IMR-90 (cell line): ENCODE data around the gene OAS1. TPM values are rescaled to one million over a fixed set of nuclear protein-coding genes. Genes with fewer than 3 reads are reported as not detected.

ENCODE experiments used
- ATAC-seq: fragments of 200-7000 bp; cut with Tn5 transposase; 2 replicates; pipeline ENCODE4 v1.9.1; 2020; ENCODE audit warnings: low read depth, mild to moderate bottlenecking, moderate library complexity
- BruUV-seq: library from RNA; stranded (reverse); fragments of 400-500 nt; replicated peaks from 2 replicates; lab custom pipeline; 2021; lab: Mats Ljungman, UMichigan
- CTCF ChIA-PET: fragments of 300-600 bp; formaldehyde crosslinking; extraction: SDS; loops from one replicate; lab custom pipeline; 2021; ENCODE audit warnings: antibody characterized with exemption; lab: Yijun Ruan, JAX
- POLR2A ChIA-PET: fragments of 300-600 bp; sonication (Branson Sonifier 250); formaldehyde crosslinking; loops from one replicate; lab custom pipeline; 2022; ENCODE audit warnings: antibody characterized with exemption; ENCODE audit not compliant: unreplicated experiment; lab: Charles Lee
- DNase-seq: peaks from one replicate; pipeline ENCODE4 v3.0.0; 2013
- H2AFZ ChIP-seq: replicated peaks from 2 replicates; pipeline ENCODE3; 2013; ENCODE audit warnings: low read length, mild to moderate bottlenecking; ENCODE audit not compliant: poor library complexity
- H2AK5ac ChIP-seq: 2 replicates; pipeline ENCODE4 v1.6.1; 2013; ENCODE audit warnings: low read depth, low read length, inconsistent platforms
- H2AK9ac ChIP-seq: replicated peaks from 2 replicates; pipeline ENCODE3; 2013; ENCODE audit warnings: mild to moderate bottlenecking, low read depth, low read length, moderate library complexity; ENCODE audit not compliant: poor library complexity
- H2BK120ac ChIP-seq: 2 replicates; pipeline ENCODE4 v1.6.1; 2013; ENCODE audit warnings: low read depth, low read length, inconsistent platforms
- H2BK15ac ChIP-seq: 3 replicates; pipeline ENCODE4 v1.6.1; 2013; ENCODE audit warnings: low read depth, low read length, inconsistent platforms
- H2BK20ac ChIP-seq: 2 replicates; pipeline ENCODE4 v1.6.1; 2013; ENCODE audit warnings: low read depth, mild to moderate bottlenecking, inconsistent platforms, low read length, moderate library complexity
- H2BK5ac ChIP-seq: 2 replicates; pipeline ENCODE4 v1.6.1; 2013; ENCODE audit warnings: mild to moderate bottlenecking, low read depth, low read length, inconsistent platforms; ENCODE audit not compliant: poor library complexity, severe bottlenecking
- H3K14ac ChIP-seq: replicated peaks from 2 replicates; pipeline ENCODE4 v1.6.1; 2013; ENCODE audit warnings: low read depth, low read length, inconsistent platforms
- H3K18ac ChIP-seq: 2 replicates; pipeline ENCODE4 v1.6.1; 2013; ENCODE audit warnings: low read depth, low read length, control low read depth
- H3K23ac ChIP-seq: 2 replicates; pipeline ENCODE4 v1.6.1; 2013; ENCODE audit warnings: low read depth, low read length, inconsistent platforms
- H3K27ac ChIP-seq: 2 replicates; pipeline ENCODE4 v1.5.1; 2013; ENCODE audit warnings: mild to moderate bottlenecking, control low read depth, low read length; ENCODE audit not compliant: insufficient read depth
- H3K27me3 ChIP-seq: 2 replicates; pipeline ENCODE4 v1.6.1; 2013; ENCODE audit warnings: low read length; ENCODE audit not compliant: control insufficient read depth, insufficient read depth
- H3K36me3 ChIP-seq: 2 replicates; pipeline ENCODE4 v1.6.1; 2013; ENCODE audit warnings: low read length, mixed read lengths; ENCODE audit not compliant: control insufficient read depth, insufficient read depth
- H3K4ac ChIP-seq: 2 replicates; pipeline ENCODE4 v1.6.1; 2013; ENCODE audit warnings: low read depth, low read length, inconsistent platforms
- H3K4me1 ChIP-seq: 2 replicates; pipeline ENCODE4 v1.6.1; 2013; ENCODE audit warnings: low read length, mixed read lengths; ENCODE audit not compliant: control insufficient read depth, insufficient read depth
- H3K4me2 ChIP-seq: 2 replicates; pipeline ENCODE4 v1.6.1; 2013; ENCODE audit warnings: low read depth, mild to moderate bottlenecking, control low read depth, low read length, moderate library complexity
- H3K4me3 ChIP-seq: 2 replicates; pipeline ENCODE4 v1.5.1; 2013; ENCODE audit warnings: low read depth, mild to moderate bottlenecking, control low read depth, low read length, moderate library complexity; ENCODE audit not compliant: insufficient read depth
- H3K56ac ChIP-seq: 2 replicates; pipeline ENCODE4 v1.6.1; 2013; ENCODE audit warnings: low read length, inconsistent platforms; ENCODE audit not compliant: insufficient read depth; ENCODE audit errors: extremely low read depth
- H3K79me1 ChIP-seq, 2 experiments: 2 replicates each; pipeline ENCODE4 v1.6.1; 2013; ENCODE audit warnings: low read length in 2 of 2, inconsistent platforms in 1 of 2, low read depth in 1 of 2
- H3K9ac ChIP-seq: 2 replicates; pipeline ENCODE4 v1.6.1; 2013; ENCODE audit warnings: low read depth, low read length, control low read depth
- H3K9me1 ChIP-seq: 2 replicates; pipeline ENCODE4 v1.6.1; 2013; ENCODE audit warnings: low read length, inconsistent platforms; ENCODE audit not compliant: insufficient read depth
- H3K9me3 ChIP-seq: 2 replicates; pipeline ENCODE4 v1.6.1; 2013; ENCODE audit warnings: low read length; ENCODE audit not compliant: control insufficient read depth, insufficient read depth
- H4K20me1 ChIP-seq: 2 replicates; pipeline ENCODE4 v1.6.1; 2013; ENCODE audit warnings: low read length, inconsistent platforms; ENCODE audit not compliant: insufficient read depth
- H4K5ac ChIP-seq: 2 replicates; pipeline ENCODE4 v1.6.1; 2013; ENCODE audit warnings: mild to moderate bottlenecking, low read depth, low read length, control low read depth
- H4K8ac ChIP-seq, 2 experiments: 2 replicates each; pipeline ENCODE4 v1.6.1; 2013; ENCODE audit warnings: low read depth in 2 of 2, low read length in 2 of 2, control low read depth in 1 of 2, inconsistent platforms in 1 of 2
- H4K91ac ChIP-seq: 2 replicates; pipeline ENCODE4 v1.6.1; 2013; ENCODE audit warnings: low read depth, low read length, inconsistent platforms; ENCODE audit not compliant: insufficient read depth
- MAZ ChIP-seq: IDR thresholded peaks from 2 replicates; pipeline ENCODE4 v1.6.1; 2012; ENCODE audit warnings: low read depth, mild to moderate bottlenecking, low read length, improper control_type of control experiment, moderate library complexity, borderline replicate concordance
- MXI1 ChIP-seq: IDR thresholded peaks from 2 replicates; pipeline ENCODE4 v1.6.1; 2012; ENCODE audit warnings: low read depth, mild to moderate bottlenecking, low read length, moderate library complexity, borderline replicate concordance
- NFE2L2 ChIP-seq: fragments of 150-350 bp; IDR thresholded peaks from 2 replicates; pipeline ENCODE4 v1.6.1; 2016; ENCODE audit warnings: low read depth, mild to moderate bottlenecking, low read length
- RFX5 ChIP-seq: IDR thresholded peaks from 2 replicates; pipeline ENCODE4 v1.8.0; 2012; ENCODE audit warnings: low read depth, mild to moderate bottlenecking, low read length, moderate library complexity
- SMC3 ChIP-seq: fragments of 150-350 bp; IDR thresholded peaks from 2 replicates; pipeline ENCODE4 v1.6.1; 2016; ENCODE audit warnings: low read depth, mild to moderate bottlenecking, antibody characterized with exemption, low read length, moderate library complexity
- WGBS, 2 experiments: methylation state at CpG; one replicate each; pipeline versions ENCODE4 v1.1.5 to v1.1.7; 2013; ENCODE audit warnings: missing lambda C conversion rate in 2 of 2; ENCODE audit not compliant: insufficient read length in 1 of 2; ENCODE audit errors: extremely low coverage in 2 of 2; 5-methylcytosine and 5-hydroxymethylcytosine counted together
- dilution Hi-C: fragments of 300-500 bp; cut with HindIII; formaldehyde crosslinking; loops from one replicate; pipeline ENCODE4 v1.14.3; 2018; ENCODE audit warnings: low sequenced_read_pairs; ENCODE audit not compliant: unreplicated experiment
- in situ Hi-C: fragments of 300-500 bp; cut with MboI; formaldehyde crosslinking; loops from 3 replicates; pipeline ENCODE4 v1.14.3; 2019; ENCODE audit warnings: low sequenced_read_pairs, inconsistent platforms, mixed read lengths
- intact Hi-C: fragments of 100-400 bp; cut with micrococcal nuclease; formaldehyde crosslinking; loops from 2 replicates; pipeline ENCODE4 v1.10.0; 2022
- polyA plus RNA-seq, 3 experiments: library from polyadenylated mRNA; depleted of rRNA; stranded (reverse); fragments of >200 nt; gene quantifications; 2 replicates each; pipeline ENCODE4 v1.2.3, GENCODE V29; 2012; ENCODE audit warnings: low replicate concordance in 1 of 3
- total RNA-seq: library from RNA; depleted of rRNA; stranded (reverse); fragments of >200 nt; gene quantifications from 2 replicates; pipeline ENCODE4 v1.2.3, GENCODE V29; 2012

Gene OAS1
- total and polyA plus RNA-seq, 2 of the 4 experiments (the other 2 are of a cell fraction) = not detected

GRCh38 chr12:112861284-112861683 lies 45.5 kb upstream of the OAS1 start:
- H3K9me1 ChIP-seq = no peaks in the 10 kb centered on the region
- no peaks in the 10 kb centered on the region for H3K79me1 ChIP-seq
- H2BK20ac ChIP-seq = no peak overlapping the region
- no peaks in the 10 kb centered on the region for H4K20me1 ChIP-seq
- no peak overlapping the region for H3K23ac ChIP-seq
- H2BK120ac ChIP-seq = no peak overlapping the region
- H3K18ac ChIP-seq = no peak overlapping the region
- no peaks in the 10 kb centered on the region for H3K9me3 ChIP-seq
- no peak overlapping the region for H2BK5ac ChIP-seq
- no peak overlapping the region for H2AK5ac ChIP-seq
- no peak overlapping the region for H3K56ac ChIP-seq
- no peak overlapping the region for H2BK15ac ChIP-seq
- H3K4me1 ChIP-seq = no peaks in the 10 kb centered on the region
- no peak overlapping the region for H4K91ac ChIP-seq
- CTCF ChIA-PET = no interaction called here
- H4K8ac ChIP-seq = no peak overlapping the region
- no peak for TF ChIP-seq MAZ
- no peak for TF ChIP-seq RFX5
- no peak for TF ChIP-seq MXI1
- TF ChIP-seq NFE2L2 = no peak
- TF ChIP-seq SMC3 = no peak
- H3K27me3 ChIP-seq = no peaks in the 10 kb centered on the region
- no peak overlapping the region for H4K5ac ChIP-seq
- BruUV-seq = no TSS peak
- dilution Hi-C loops = no loop called here
- no peak overlapping the region for H2AK9ac ChIP-seq
- no peak overlapping the region for H3K9ac ChIP-seq
- H2AFZ ChIP-seq = no peak overlapping the region
- H3K36me3 ChIP-seq = no peaks in the 10 kb centered on the region
- POLR2A ChIA-PET = no interaction called here
- no peak overlapping the region for H3K4ac ChIP-seq
- in situ Hi-C loops = no loop called here
- no peak for DNase-seq
- no peak overlapping the region for H3K4me3 ChIP-seq
- no peak overlapping the region for H3K14ac ChIP-seq
- 50% methylated on average over 2 of the region's 7 CpGs; no CpG with 5 or more reads in 1 of the 2 experiments for WGBS, 2 experiments
- no peak for ATAC-seq
- no peak overlapping the region for H3K4me2 ChIP-seq
- no peak overlapping the region for H3K27ac ChIP-seq
- intact Hi-C loops = no loop called here
